ENCODE results near the gene WSCD1.

WSCD1 gene

GRCh38 chr17:6079155-6079888 lies 9.1 kb downstream of the WSCD1 start:
- no peak for TF ChIP-seq CTCF (IDR thresholded peaks at IDR 0.05)

GRCh38 chr17:6079960-6080359 lies 9.8 kb downstream of the WSCD1 start:
- TF ChIP-seq CTCF (IDR thresholded peaks at IDR 0.05) = no peak

GRCh38 chr17:6080711-6081430 lies 10.7 kb downstream of the WSCD1 start:
- no peak for TF ChIP-seq CTCF (IDR thresholded peaks at IDR 0.05)

- TF ChIP-seq CTCF (IDR thresholded peaks at IDR 0.05) = no peak
Observed at GRCh38 chr17:6082335-6082734, 12.2 kb downstream of the WSCD1 start.

- no peak for TF ChIP-seq CTCF (IDR thresholded peaks at IDR 0.05)
Observed at GRCh38 chr17:6084311-6085161, 14.4 kb downstream of the WSCD1 start.

GRCh38 chr17:6085812-6086211 lies 15.6 kb downstream of the WSCD1 start:
- no peak for TF ChIP-seq CTCF (IDR thresholded peaks at IDR 0.05)

GRCh38 chr17:6086603-6087400 lies 16.6 kb downstream of the WSCD1 start:
- no peak for TF ChIP-seq CTCF (IDR thresholded peaks at IDR 0.05)

Data from LNCAP (cell line).